Effector memory CD8-positive, alpha-beta T cell (primary cell): ENCODE data around the gene KLHDC10.
"Not testable (repeated sequence)": the region's sequence is repeated elsewhere in the genome, so short reads cannot be mapped to it uniquely, and the experiment has no call there.

Source experiments
- ATAC-seq: fragments of 150-1000 bp; cut with Tn5 transposase; replicated peaks from 2 replicates; pipeline ENCODE4 v1.10.0; 2021; ENCODE audit warnings: mild to moderate bottlenecking, moderate library complexity
- DNase-seq, 3 experiments: peaks; one replicate each; pipeline ENCODE4 v3.0.0; 2021
- H3K27ac Mint-ChIP-seq, 2 donors: one replicate each; pipeline ENCODE4 v1.8.0; 2022; ENCODE audit warnings: mild to moderate bottlenecking in 2 of 2, mixed read lengths in 2 of 2, moderate library complexity in 2 of 2
- H3K27me3 Mint-ChIP-seq, 2 donors: one replicate each; pipeline ENCODE4 v1.8.0; 2022; ENCODE audit warnings: mixed read lengths in 2 of 2
- H3K36me3 Mint-ChIP-seq: one replicate; pipeline ENCODE4 v1.8.0; 2022; ENCODE audit warnings: mild to moderate bottlenecking, moderate library complexity, mixed read lengths; ENCODE audit not compliant: insufficient read depth
- H3K4me1 Mint-ChIP-seq, 2 donors: one replicate each; pipeline ENCODE4 v1.8.0; 2022; ENCODE audit warnings: low read depth in 2 of 2, mixed read lengths in 2 of 2
- H3K4me3 Mint-ChIP-seq, 2 donors: one replicate each; pipeline ENCODE4 v1.8.0; 2022; ENCODE audit warnings: mild to moderate bottlenecking in 2 of 2, mixed read lengths in 2 of 2, moderate library complexity in 2 of 2
- H3K9me3 Mint-ChIP-seq, 2 donors: one replicate each; pipeline ENCODE4 v1.8.0; 2022; ENCODE audit warnings: mixed read lengths in 2 of 2

KLHDC10 gene

DNA sequence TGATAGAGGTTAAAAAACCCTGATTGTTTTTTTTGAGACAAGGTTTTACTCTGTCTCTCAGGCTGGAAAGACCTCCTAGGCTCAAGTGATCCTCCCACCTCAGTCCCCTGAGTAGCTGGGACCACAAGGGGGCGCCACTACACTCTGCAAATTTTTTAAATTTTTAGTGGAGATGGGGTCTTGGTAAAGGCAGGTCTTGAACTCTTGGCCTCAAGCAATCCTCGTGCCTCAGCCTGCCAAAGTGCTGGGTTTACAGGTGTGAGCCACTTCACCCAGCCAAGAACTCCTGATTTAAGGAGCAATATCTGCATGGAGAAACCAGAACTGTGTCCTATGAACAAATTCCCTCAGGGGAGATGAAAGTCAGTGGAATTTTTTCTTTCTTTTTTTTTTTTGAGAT, 7.3 kb upstream of the KLHDC10 start:
- H3K4me1 Mint-ChIP-seq = no peaks in the 10 kb centered on the region
- peaks cover 4% of the 10 kb centered on the region for H3K36me3 Mint-ChIP-seq
- peaks cover 13 to 36% of the 10 kb centered on the region in 2 donors for H3K27me3 Mint-ChIP-seq
- H3K4me3 Mint-ChIP-seq = no peak overlapping the region
- no peaks in the 10 kb centered on the region for H3K9me3 Mint-ChIP-seq
- H3K27ac Mint-ChIP-seq = no peak overlapping the region
- peak; percentile 72 for ATAC-seq
- DNase-seq = peak; percentile 67 to 73 (median 68)

GRCh38 chr7:130064580-130064926, 5.8 kb upstream of the KLHDC10 start:
- H3K9me3 Mint-ChIP-seq, H3K36me3 Mint-ChIP-seq, H3K4me3 Mint-ChIP-seq, ATAC-seq, DNase-seq, H3K27ac Mint-ChIP-seq, H3K4me1 Mint-ChIP-seq: not testable (repeated sequence)
- peaks cover 13 to 29% of the 10 kb centered on the region in 2 donors for H3K27me3 Mint-ChIP-seq

DNA sequence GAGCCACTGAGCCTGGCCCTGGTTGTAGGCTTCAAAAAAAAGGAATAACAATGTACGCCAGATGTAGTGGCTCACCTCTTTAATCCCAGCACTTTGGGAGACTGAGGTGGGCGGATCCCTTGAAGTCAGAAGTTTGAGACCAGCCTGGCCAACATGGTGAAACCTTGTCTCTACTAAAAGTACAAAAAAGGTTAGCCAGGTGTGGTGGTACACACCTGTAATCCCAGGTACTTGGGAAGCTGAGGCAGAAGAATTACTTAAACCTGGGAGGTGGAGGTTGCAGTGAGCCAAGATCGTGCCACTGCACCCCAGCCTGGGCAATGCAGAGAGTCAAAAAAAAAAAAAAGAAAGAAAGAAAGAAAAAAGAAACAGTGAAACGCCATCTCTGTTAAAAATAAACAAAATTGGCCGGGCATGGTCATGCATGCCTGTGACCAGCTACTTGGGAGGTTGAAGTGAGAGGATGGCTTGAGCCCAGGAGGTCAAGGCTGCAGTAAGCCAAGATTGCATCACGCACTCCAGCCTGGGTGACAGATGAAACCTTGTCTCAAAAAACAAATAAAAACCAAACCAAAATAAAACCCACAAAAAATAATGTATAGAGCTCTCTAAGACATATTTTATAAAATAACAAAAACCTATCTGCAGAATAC, 4.7 kb upstream of the KLHDC10 start:
- Mint-ChIP-seq H3K27me3 (peaks cover 13 to 23% of the 10 kb centered on the region in 2 donors), H3K9me3 (no peaks in the 10 kb centered on the region), H3K36me3 (peaks cover 12% of the 10 kb centered on the region), H3K4me1 (peaks cover 3 to 6% of the 10 kb centered on the region in 2 donors), H3K27ac (no peak overlapping the region), H3K4me3 (no peak overlapping the region)
- DNase-seq = no peak
- no peak for ATAC-seq

DNA sequence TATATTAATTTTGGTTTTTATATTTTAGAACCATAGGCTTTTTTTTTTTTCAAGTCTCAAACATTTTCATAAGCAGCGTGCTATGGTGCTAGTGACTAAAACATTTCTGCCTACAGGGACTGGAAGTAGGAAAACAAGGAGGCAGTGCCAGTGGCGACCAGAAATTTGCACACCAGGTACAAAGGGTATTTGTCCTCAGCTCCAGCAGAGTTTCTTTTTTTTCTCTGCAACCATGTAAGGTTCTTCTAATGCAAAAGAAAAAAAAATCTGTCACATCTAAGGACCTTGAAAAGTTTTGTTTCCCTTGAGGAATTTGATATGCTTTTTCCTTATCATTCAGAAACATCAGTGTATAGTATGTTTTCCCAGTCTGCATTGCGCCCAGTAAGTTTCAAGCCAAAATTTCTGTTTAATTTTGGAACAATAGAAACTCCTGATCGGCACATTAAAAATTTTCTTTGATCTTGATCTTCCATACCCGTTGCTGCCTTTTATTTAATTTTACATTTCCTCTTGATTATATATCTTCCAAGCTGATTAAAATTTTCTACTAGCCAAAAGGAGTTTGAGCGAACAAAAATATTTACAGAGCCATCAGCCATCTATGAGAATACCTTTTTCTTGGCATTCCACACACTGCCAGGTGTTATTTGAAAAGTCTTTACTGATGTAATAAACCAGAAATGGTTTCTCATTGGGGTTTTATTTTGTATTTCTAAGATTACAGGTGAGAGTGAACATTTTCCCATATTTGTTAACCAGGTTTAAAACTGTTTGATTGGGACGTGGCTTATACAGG, 956 bp upstream of the KLHDC10 start:
- no peak for ATAC-seq
- Mint-ChIP-seq H3K4me1 (peaks cover 27 to 33% of the 10 kb centered on the region in 2 donors), H3K4me3 (peak overlapping the region; percentile 81 to 86), H3K27me3 (peaks cover 5 to 10% of the 10 kb centered on the region in 2 donors), H3K36me3 (peaks cover 8% of the 10 kb centered on the region), H3K27ac (peak overlapping the region; percentile 75 to 86), H3K9me3 (no peaks in the 10 kb centered on the region)
- no peak for DNase-seq

- H3K9me3 Mint-ChIP-seq = no peaks in the 10 kb centered on the region
- ATAC-seq = no peak
- H3K4me1 Mint-ChIP-seq = peaks cover 33 to 47% of the 10 kb centered on the region in 2 donors
Observed at GRCh38 chr7:130070861-130071622, 708 bp downstream of the KLHDC10 start.

DNA sequence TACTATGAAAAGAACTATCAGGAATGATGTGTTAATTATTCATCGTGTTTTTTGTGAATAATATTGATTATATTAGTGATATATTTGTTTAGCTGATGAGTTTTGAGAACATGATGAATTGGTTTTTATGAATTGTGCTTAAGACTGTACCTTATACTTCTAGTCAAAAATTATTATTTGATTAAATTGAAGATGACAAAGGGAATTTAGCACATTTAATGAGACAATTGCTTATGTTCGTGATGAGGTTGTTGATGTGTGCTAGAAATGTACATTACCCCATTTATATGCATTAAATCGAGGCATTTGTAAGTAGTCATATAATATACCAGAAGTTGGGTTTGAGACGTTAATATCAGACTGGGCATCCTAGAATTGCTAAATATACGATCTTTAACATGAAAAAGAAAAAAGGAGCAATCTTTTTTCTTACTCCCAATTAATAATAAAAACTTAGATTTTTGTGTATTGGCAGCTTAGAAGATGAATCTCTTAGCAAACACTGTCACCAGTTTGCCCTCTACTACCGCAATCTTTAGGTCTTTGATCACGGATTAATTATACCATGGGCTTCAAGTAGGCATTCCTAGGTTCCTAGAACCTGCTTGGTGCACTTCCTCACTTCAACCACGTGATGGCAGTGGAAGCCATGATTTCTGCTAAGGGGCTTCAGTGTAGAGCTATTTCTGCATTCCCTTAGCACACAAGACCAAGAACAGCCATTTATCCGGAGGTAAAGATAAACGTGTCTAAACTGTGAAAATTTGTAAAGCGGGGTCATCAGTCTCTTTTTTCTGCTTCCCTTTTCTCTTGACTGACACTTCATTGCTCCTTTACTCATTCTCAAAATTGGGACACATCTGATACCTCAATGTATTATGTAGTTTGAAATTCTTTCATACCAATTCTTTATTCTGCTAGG, 1.6 kb downstream of the KLHDC10 start:
- ATAC-seq (peak; percentile 33), DNase-seq (peak; percentile 53 to 65 (median 59))
- peak overlapping the region; percentile 81 to 86 for H3K4me3 Mint-ChIP-seq
- H3K4me1 Mint-ChIP-seq = peaks cover 33 to 51% of the 10 kb centered on the region in 2 donors
- H3K9me3 Mint-ChIP-seq = no peaks in the 10 kb centered on the region
- H3K27me3 Mint-ChIP-seq = peaks cover 0 to 5% of the 10 kb centered on the region in 2 donors
- no peak overlapping the region for H3K27ac Mint-ChIP-seq
- H3K36me3 Mint-ChIP-seq = peaks cover 8% of the 10 kb centered on the region

More at GRCh38 chr7:130070861-130071622, 708 bp downstream of the KLHDC10 start:
- Mint-ChIP-seq H3K36me3 (peaks cover 8% of the 10 kb centered on the region), H3K27ac (peak overlapping the region; percentile 75 to 86), H3K4me3 (peak overlapping the region; percentile 81 to 86), H3K27me3 (peaks cover 0 to 5% of the 10 kb centered on the region in 2 donors)
- DNase-seq = no peak

- H3K9me3 Mint-ChIP-seq = no peaks in the 10 kb centered on the region
Observed at GRCh38 chr7:130079846-130080394, 9.6 kb downstream of the KLHDC10 start.

GRCh38 chr7:130083497-130083896, 13.2 kb downstream of the KLHDC10 start:
- not testable (repeated sequence) for H3K27me3 Mint-ChIP-seq, H3K4me3 Mint-ChIP-seq, H3K27ac Mint-ChIP-seq, H3K9me3 Mint-ChIP-seq, DNase-seq, ATAC-seq, H3K36me3 Mint-ChIP-seq
- peaks cover 14 to 32% of the 10 kb centered on the region in 2 donors for H3K4me1 Mint-ChIP-seq

More at GRCh38 chr7:130079846-130080394, 9.6 kb downstream of the KLHDC10 start:
- DNase-seq (no peak), ATAC-seq (no peak)
- H3K4me3 Mint-ChIP-seq = no peak overlapping the region
- peaks cover 15 to 37% of the 10 kb centered on the region in 2 donors for H3K4me1 Mint-ChIP-seq
- H3K36me3 Mint-ChIP-seq = peaks cover 5% of the 10 kb centered on the region
- H3K27ac Mint-ChIP-seq = no peak overlapping the region
- H3K27me3 Mint-ChIP-seq = no peaks in the 10 kb centered on the region

- peak overlapping the region in 1 of 2 donors; percentile 29 for H3K27ac Mint-ChIP-seq
- H3K4me1 Mint-ChIP-seq = peaks cover 14 to 35% of the 10 kb centered on the region in 2 donors
- no peaks in the 10 kb centered on the region for H3K27me3 Mint-ChIP-seq
- H3K9me3 Mint-ChIP-seq = no peaks in the 10 kb centered on the region
- H3K36me3 Mint-ChIP-seq = no peaks in the 10 kb centered on the region
- peak; percentile 41 for ATAC-seq
- no peak overlapping the region for H3K4me3 Mint-ChIP-seq
- DNase-seq = no peak
Observed at GRCh38 chr7:130084037-130084875, 13.9 kb downstream of the KLHDC10 start.

DNA sequence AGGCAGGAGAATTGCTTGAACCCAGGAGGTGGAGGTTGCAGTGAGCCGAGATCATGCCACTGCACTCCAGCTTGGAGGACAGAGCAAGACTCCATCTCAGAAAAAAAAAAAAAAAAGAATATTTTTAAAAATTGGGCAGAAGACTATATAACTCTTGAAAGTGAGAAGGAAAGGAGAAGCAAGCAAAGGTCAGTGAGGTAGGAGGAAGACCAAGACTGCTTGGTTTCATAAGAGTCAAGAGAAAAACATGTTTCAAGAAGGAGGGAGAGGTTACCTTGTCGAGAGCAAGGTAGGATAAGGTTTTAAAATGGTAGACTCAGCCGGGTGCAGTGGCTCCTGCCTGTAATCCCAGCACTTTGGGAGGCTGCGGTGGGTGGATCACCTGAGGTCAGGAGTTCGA, 14.9 kb downstream of the KLHDC10 start:
- not testable (repeated sequence) for H3K27ac Mint-ChIP-seq, H3K4me3 Mint-ChIP-seq, H3K27me3 Mint-ChIP-seq, H3K36me3 Mint-ChIP-seq, ATAC-seq, DNase-seq, H3K9me3 Mint-ChIP-seq
- peaks cover 14 to 32% of the 10 kb centered on the region in 2 donors for H3K4me1 Mint-ChIP-seq

- Mint-ChIP-seq H3K36me3 (no peaks in the 10 kb centered on the region), H3K4me1 (peaks cover 13 to 44% of the 10 kb centered on the region in 2 donors), H3K27me3 (no peaks in the 10 kb centered on the region), H3K27ac (peak overlapping the region; percentile 47 to 61), H3K9me3 (no peaks in the 10 kb centered on the region), H3K4me3 (no peak overlapping the region)
- no peak for ATAC-seq
- no peak for DNase-seq
Observed at GRCh38 chr7:130086938-130087337, 16.6 kb downstream of the KLHDC10 start.

- Mint-ChIP-seq H3K27me3 (no peaks in the 10 kb centered on the region), H3K4me3 (no peak overlapping the region), H3K4me1 (peaks cover 14 to 48% of the 10 kb centered on the region in 2 donors)
Observed at GRCh38 chr7:130087364-130087763, 17.0 kb downstream of the KLHDC10 start.

More at GRCh38 chr7:130087364-130087763, 17.0 kb downstream of the KLHDC10 start:
- no peak for ATAC-seq
- Mint-ChIP-seq H3K9me3 (no peaks in the 10 kb centered on the region), H3K36me3 (no peaks in the 10 kb centered on the region), H3K27ac (peak overlapping the region; percentile 47 to 61)
- no peak for DNase-seq
